ENCODE data around the gene PKD1L1.

DNA sequence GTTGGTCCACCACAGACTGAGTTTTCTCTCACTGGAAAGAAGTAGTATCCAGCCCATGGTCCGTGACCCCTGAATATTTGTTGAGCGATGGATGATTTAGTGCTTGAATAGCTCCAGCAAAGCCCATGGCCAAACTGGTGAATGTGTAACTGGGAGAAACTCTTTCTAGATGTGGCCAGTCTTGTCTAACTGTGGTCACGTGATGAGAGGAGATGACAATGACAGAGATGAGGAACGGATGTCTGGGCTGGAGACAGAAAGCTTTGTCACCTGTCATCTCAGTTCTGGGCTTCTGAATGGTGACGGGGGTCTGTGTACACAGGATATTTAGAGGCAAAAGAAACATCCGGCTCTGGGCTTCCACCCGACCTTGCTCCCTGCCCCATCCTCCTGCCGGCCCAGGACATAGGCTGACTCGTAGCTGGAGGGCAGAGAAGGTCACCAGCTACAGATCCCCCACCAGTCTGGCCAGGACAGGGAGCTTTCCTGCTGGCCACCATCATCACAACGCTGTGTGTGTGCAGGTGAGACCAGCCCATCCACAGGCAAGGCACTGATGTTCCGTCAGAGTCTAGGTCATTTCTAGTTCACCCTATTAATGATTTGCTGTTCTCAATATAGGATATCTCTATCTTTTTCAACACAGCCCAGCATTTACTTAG lies 213.8 kb downstream of the PKD1L1 start:
- TF ChIP-seq, protein P1, sequence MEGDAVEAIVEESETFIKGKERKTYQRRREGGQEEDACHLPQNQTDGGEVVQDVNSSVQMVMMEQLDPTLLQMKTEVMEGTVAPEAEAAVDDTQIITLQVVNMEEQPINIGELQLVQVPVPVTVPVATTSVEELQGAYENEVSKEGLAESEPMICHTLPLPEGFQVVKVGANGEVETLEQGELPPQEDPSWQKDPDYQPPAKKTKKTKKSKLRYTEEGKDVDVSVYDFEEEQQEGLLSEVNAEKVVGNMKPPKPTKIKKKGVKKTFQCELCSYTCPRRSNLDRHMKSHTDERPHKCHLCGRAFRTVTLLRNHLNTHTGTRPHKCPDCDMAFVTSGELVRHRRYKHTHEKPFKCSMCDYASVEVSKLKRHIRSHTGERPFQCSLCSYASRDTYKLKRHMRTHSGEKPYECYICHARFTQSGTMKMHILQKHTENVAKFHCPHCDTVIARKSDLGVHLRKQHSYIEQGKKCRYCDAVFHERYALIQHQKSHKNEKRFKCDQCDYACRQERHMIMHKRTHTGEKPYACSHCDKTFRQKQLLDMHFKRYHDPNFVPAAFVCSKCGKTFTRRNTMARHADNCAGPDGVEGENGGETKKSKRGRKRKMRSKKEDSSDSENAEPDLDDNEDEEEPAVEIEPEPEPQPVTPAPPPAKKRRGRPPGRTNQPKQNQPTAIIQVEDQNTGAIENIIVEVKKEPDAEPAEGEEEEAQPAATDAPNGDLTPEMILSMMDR (IDR thresholded peaks at IDR 0.05) = no peak
- TF ChIP-seq EP300 (IDR thresholded peaks at IDR 0.05) = no peak

All from sigmoid colon (tissue), 4 donors.